DND-41 (cell line): ENCODE measurements around the gene SOX9.

ENCODE experiments used
- ATAC-seq: fragments of 200-7000 bp; cut with Tn5 transposase; 3 replicates; pipeline ENCODE4 v1.9.1; 2021; ENCODE audit warnings: low read depth; ENCODE audit not compliant: insufficient read depth
- DNase-seq: peaks from one replicate; pipeline ENCODE4 v3.0.0-alpha.2; 2020
- H2AFZ ChIP-seq: 2 replicates; pipeline ENCODE4 v1.6.0; 2012; ENCODE audit warnings: low read depth, low read length
- H3K27ac ChIP-seq: 2 replicates; pipeline ENCODE4 v1.5.1; 2012; ENCODE audit warnings: low read length, inconsistent platforms
- H3K27me3 ChIP-seq: fragments of 200-600 bp; sonication (generic); 2 replicates; pipeline ENCODE4 v1.6.0; 2012; ENCODE audit warnings: low read length, mild to moderate bottlenecking, inconsistent platforms; ENCODE audit not compliant: insufficient read depth, poor library complexity
- H3K36me3 ChIP-seq: 2 replicates; pipeline ENCODE4 v1.5.1; 2012; ENCODE audit warnings: low read length, inconsistent platforms; ENCODE audit not compliant: insufficient read depth
- H3K4me1 ChIP-seq: 2 replicates; pipeline ENCODE4 v1.5.1; 2012; ENCODE audit warnings: mild to moderate bottlenecking, low read length; ENCODE audit not compliant: insufficient read depth
- H3K4me2 ChIP-seq: 2 replicates; pipeline ENCODE4 v1.6.0; 2012; ENCODE audit warnings: mild to moderate bottlenecking, moderate library complexity, low read length, inconsistent platforms; ENCODE audit not compliant: insufficient read depth
- H3K4me3 ChIP-seq, 2 experiments: fragments of 200-600 bp in 1 of 2; shearing (Covaris generic) in 1 of 2; 2 replicates each; pipeline ENCODE4 v1.5.1; 2012 to 2016; ENCODE audit warnings: inconsistent platforms in 2 of 2, low read length in 2 of 2, mild to moderate bottlenecking in 2 of 2, low read depth in 1 of 2, moderate library complexity in 1 of 2
- H3K79me2 ChIP-seq: 2 replicates; pipeline ENCODE4 v1.6.0; 2012; ENCODE audit warnings: low read length, inconsistent platforms; ENCODE audit not compliant: insufficient read depth
- H3K9ac ChIP-seq: 2 replicates; pipeline ENCODE4 v1.6.0; 2012; ENCODE audit warnings: low read depth, mild to moderate bottlenecking, inconsistent platforms, low read length, moderate library complexity
- H3K9me3 ChIP-seq: 2 replicates; pipeline ENCODE4 v1.5.1; 2012; ENCODE audit warnings: low read length, moderate library complexity, mild to moderate bottlenecking, inconsistent platforms; ENCODE audit not compliant: insufficient read depth, severe bottlenecking
- H4K20me1 ChIP-seq: 2 replicates; pipeline ENCODE4 v1.6.0; 2012; ENCODE audit warnings: low read length; ENCODE audit not compliant: insufficient read depth
- EZH2 ChIP-seq: IDR thresholded peaks from 3 replicates; pipeline ENCODE4 v1.6.1; 2012; ENCODE audit warnings: borderline replicate concordance, low read depth, mild to moderate bottlenecking, moderate library complexity, low read length, inconsistent platforms; ENCODE audit not compliant: severe bottlenecking
- TF ChIP-seq, protein P1 (sequence below): IDR thresholded peaks from 2 replicates; pipeline ENCODE4 v1.5.1; 2012; ENCODE audit warnings: borderline replicate concordance, low read length, moderate library complexity, mild to moderate bottlenecking; ENCODE audit not compliant: poor library complexity, severe bottlenecking; ENCODE audit errors: extremely low read depth

Gene SOX9

DNA sequence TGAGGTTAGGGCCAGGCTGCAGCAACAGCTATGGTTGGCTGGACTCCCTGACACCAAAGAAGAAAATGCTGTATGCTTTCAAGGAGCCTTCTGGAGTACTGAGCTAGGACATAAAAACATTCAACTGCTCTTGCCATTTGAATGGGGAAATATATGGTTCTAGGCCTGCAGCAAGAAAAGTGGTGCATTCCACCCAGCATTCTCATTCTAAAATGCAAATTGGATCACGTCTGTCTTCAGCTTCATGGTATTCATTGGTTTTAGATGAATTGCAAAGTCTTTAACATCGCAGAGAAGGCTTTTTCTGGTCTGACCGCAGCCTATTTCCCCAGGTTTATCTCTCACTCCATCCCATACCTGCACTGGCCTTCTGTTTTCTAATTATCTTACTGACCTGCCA lies 27.1 kb upstream of the SOX9 start:
- DNase-seq, result no peak
- ATAC-seq, result no peak
- Histone ChIP-seq H2AFZ (no peak overlapping the region), H3K9ac (no peak overlapping the region), H3K27me3 (peaks cover 4% of the 10 kb centered on the region), H3K4me1 (no peaks in the 10 kb centered on the region), H4K20me1 (no peaks in the 10 kb centered on the region), H3K4me3 (no peak overlapping the region), H3K4me2 (no peak overlapping the region), H3K9me3 (no peaks in the 10 kb centered on the region), H3K27ac (no peak overlapping the region), H3K79me2 (no peaks in the 10 kb centered on the region), H3K36me3 (no peaks in the 10 kb centered on the region)
- TF ChIP-seq, protein P1, sequence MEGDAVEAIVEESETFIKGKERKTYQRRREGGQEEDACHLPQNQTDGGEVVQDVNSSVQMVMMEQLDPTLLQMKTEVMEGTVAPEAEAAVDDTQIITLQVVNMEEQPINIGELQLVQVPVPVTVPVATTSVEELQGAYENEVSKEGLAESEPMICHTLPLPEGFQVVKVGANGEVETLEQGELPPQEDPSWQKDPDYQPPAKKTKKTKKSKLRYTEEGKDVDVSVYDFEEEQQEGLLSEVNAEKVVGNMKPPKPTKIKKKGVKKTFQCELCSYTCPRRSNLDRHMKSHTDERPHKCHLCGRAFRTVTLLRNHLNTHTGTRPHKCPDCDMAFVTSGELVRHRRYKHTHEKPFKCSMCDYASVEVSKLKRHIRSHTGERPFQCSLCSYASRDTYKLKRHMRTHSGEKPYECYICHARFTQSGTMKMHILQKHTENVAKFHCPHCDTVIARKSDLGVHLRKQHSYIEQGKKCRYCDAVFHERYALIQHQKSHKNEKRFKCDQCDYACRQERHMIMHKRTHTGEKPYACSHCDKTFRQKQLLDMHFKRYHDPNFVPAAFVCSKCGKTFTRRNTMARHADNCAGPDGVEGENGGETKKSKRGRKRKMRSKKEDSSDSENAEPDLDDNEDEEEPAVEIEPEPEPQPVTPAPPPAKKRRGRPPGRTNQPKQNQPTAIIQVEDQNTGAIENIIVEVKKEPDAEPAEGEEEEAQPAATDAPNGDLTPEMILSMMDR, result no peak
- TF ChIP-seq EZH2, result no peak

DNA sequence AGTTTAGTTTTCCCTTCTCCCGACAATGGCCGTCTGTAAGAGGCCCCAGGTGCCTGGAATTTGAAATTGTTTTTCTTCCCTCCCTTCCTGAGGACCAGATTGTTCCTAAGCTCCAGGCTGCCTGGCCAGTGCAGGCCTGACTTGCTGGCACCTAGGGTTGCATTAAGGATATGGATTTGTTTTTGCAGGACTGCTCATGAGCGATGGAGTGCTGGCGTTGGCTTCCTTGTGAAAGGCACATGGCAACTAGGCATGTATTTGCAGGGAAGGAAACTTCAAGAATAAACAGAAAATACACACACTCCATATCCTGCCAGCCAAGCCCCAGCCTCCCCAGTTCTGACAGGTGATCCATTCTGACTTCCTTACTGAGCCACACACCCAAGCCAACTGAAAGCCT lies 25.5 kb upstream of the SOX9 start:
- TF ChIP-seq, protein P1, result no peak
- no peak for TF ChIP-seq EZH2
- Histone ChIP-seq H3K79me2 (no peaks in the 10 kb centered on the region), H2AFZ (no peak overlapping the region), H3K9me3 (no peaks in the 10 kb centered on the region), H3K4me2 (no peak overlapping the region), H3K27ac (no peak overlapping the region), H3K4me1 (no peaks in the 10 kb centered on the region), H3K4me3 (no peak overlapping the region), H4K20me1 (no peaks in the 10 kb centered on the region), H3K36me3 (no peaks in the 10 kb centered on the region), H3K9ac (no peak overlapping the region), H3K27me3 (peaks cover 4% of the 10 kb centered on the region)
- no peak for ATAC-seq
- DNase-seq, result no peak

DNA sequence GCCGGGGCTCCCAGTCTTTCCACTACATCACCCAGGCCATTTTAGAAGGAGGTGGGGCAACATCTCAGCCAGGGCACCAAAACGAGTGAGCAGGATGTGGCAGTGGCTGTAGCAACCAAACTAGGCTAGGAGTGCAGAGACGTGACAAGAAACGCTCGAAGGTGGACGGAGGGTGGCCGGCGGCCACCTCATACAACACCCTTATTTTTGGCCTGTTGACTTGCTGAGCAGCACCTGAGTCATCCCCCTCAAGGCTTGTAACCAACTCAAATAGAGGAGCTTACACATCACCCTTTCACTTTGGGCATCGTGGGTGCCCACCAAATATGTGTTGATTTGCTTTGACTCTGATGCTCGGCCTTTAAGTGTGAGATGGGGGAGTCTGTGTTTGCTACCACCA lies 23.7 kb upstream of the SOX9 start:
- Histone ChIP-seq H3K4me1 (no peaks in the 10 kb centered on the region), H3K79me2 (no peaks in the 10 kb centered on the region), H3K4me2 (no peak overlapping the region), H3K36me3 (no peaks in the 10 kb centered on the region), H3K9ac (no peak overlapping the region), H3K27me3 (peaks cover 4% of the 10 kb centered on the region), H4K20me1 (no peaks in the 10 kb centered on the region), H3K9me3 (no peaks in the 10 kb centered on the region), H3K27ac (no peak overlapping the region), H3K4me3 (no peak overlapping the region), H2AFZ (no peak overlapping the region)
- ATAC-seq (no peak), DNase-seq (no peak)
- TF ChIP-seq, protein P1, result no peak
- TF ChIP-seq EZH2, result no peak

DNA sequence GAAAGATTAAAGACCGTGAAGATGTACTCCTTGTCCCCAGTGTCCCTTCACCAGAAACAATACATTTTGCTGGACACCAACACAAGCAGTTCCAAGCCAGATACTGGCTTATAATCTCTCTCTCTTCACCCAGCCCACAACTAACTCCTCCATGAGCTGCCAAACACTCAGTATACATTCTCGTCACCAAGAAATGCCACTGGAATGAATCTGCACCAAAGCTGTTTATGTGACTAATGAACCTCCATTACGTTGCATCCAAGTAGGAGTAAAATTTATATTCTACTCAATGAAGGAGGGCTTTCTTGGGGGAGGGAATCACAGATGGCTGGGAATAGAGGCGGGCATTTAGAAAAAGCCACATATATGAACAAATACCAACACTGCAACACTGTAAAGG lies 20.9 kb upstream of the SOX9 start:
- H3K4me1 ChIP-seq, result no peaks in the 10 kb centered on the region
- TF ChIP-seq, protein P1, result no peak
- TF ChIP-seq EZH2, result no peak
- no peaks in the 10 kb centered on the region for H3K9me3 ChIP-seq
- H3K36me3 ChIP-seq, result no peaks in the 10 kb centered on the region
- no peaks in the 10 kb centered on the region for H4K20me1 ChIP-seq
- H3K4me2 ChIP-seq, result no peak overlapping the region
- ATAC-seq, result no peak
- H3K79me2 ChIP-seq, result no peaks in the 10 kb centered on the region
- H3K27ac ChIP-seq, result no peak overlapping the region
- H2AFZ ChIP-seq, result no peak overlapping the region
- no peak overlapping the region for H3K9ac ChIP-seq
- no peak overlapping the region for H3K4me3 ChIP-seq
- H3K27me3 ChIP-seq, result no peaks in the 10 kb centered on the region
- no peak for DNase-seq
